Measurements from ENCODE around the gene SCAPER. TPM values are rescaled to one million over a fixed set of nuclear protein-coding genes. Genes with fewer than 3 reads are reported as not detected.

SCAPER gene
- total RNA-seq, 6 donors from 2014 or later, result 14.4 to 67.1 (median 27.6) TPM

DNA sequence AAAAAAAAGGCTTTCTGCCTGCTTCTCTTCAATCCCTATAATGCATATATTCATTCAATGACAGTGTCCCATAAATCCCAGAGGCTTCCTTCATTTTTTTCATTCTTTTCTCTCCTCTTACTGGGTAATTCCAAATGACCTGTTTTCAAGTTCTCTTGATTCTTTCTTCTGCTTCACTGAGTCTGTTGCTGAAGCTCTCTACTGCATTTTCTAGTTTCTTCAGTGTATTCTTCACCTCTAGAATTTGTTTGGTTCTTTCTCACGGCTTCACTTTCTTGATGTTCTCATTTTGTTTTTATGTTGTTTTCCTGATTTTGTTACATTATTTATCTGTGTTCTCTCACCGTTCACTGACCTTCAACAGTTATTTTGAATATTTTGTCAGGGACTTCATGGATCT, 141.6 kb downstream of the SCAPER start:
- 97 to 100% methylated on average over 2 of the region's 2 CpGs for WGBS, 2 donors
- H3K27me3 ChIP-seq, result no peaks in the 10 kb centered on the region
- DNase-seq (no peak), ATAC-seq (ENCODE audit: low FRiP score in 2 of 2) (no peak)
- H3K27ac ChIP-seq, result no peak overlapping the region
- TF ChIP-seq EP300 (IDR thresholded peaks at IDR 0.05), result no peak
- no peak for TF ChIP-seq POLR2A (IDR thresholded peaks at IDR 0.05)
- no peak for TF ChIP-seq CTCF (IDR thresholded peaks at IDR 0.05)
- TF ChIP-seq POLR2AphosphoS5 (IDR thresholded peaks at IDR 0.05), result no peak
- H3K9me3 ChIP-seq, result peaks cover 0 to 6% (median 0%) of the 10 kb centered on the region in 4 donors
- peaks cover 0 to 39% (median 18%) of the 10 kb centered on the region in 4 donors for H3K36me3 ChIP-seq
- H3K4me3 ChIP-seq, result no peak overlapping the region
- H3K4me1 ChIP-seq, result no peaks in the 10 kb centered on the region

- no peak for ATAC-seq (ENCODE audit: low FRiP score in 2 of 2)
- no peak for DNase-seq
- no peaks in the 10 kb centered on the region for H3K9me3 ChIP-seq
Observed at GRCh38 chr15:76756381-76756780, 148.8 kb downstream of the SCAPER start.

DNA sequence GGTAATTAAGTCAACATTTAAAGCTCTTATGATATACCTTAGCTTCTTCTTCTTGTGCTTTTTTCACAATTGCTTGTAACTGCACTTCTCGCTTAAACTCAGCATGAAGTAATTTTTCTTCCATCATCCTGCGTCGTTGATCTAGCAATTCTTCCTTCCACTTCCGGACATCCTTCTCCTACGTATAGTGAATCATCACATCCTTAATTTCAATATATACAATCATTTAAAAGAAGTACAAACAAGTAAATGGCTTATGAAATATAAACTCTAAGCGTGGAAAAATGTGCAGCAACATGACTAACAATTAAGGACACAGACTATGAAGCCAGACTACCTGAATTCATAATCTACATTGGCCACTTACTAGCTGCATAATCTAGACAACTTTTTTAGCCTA, 151.4 kb downstream of the SCAPER start:
- WGBS, 2 donors, result 78 to 81% methylated on average over 6 of the region's 6 CpGs
- DNase-seq, result no peak
- TF ChIP-seq EP300 (IDR thresholded peaks at IDR 0.05), result no peak
- TF ChIP-seq CTCF (IDR thresholded peaks at IDR 0.05), result no peak
- no peak for TF ChIP-seq POLR2A (IDR thresholded peaks at IDR 0.05)
- TF ChIP-seq POLR2AphosphoS5 (IDR thresholded peaks at IDR 0.05), result no peak
- ATAC-seq (ENCODE audit: low FRiP score in 2 of 2), result no peak
- Histone ChIP-seq H3K27ac (no peak overlapping the region), H3K4me1 (no peaks in the 10 kb centered on the region), H3K9me3 (no peaks in the 10 kb centered on the region), H3K4me3 (no peak overlapping the region), H3K27me3 (no peaks in the 10 kb centered on the region), H3K36me3 (no peaks in the 10 kb centered on the region)

More at GRCh38 chr15:76756381-76756780, 148.8 kb downstream of the SCAPER start:
- Histone ChIP-seq H3K4me3 (no peak overlapping the region), H3K4me1 (no peaks in the 10 kb centered on the region), H3K36me3 (peaks cover 0 to 11% (median 3%) of the 10 kb centered on the region in 4 donors), H3K27ac (no peak overlapping the region), H3K27me3 (no peaks in the 10 kb centered on the region)
- TF ChIP-seq POLR2AphosphoS5 (IDR thresholded peaks at IDR 0.05) (no peak), POLR2A (IDR thresholded peaks at IDR 0.05) (no peak), CTCF (IDR thresholded peaks at IDR 0.05) (no peak), EP300 (IDR thresholded peaks at IDR 0.05) (no peak)

- TF ChIP-seq POLR2A (IDR thresholded peaks at IDR 0.05), result no peak
- no peak for TF ChIP-seq EP300 (IDR thresholded peaks at IDR 0.05)
- TF ChIP-seq POLR2AphosphoS5 (IDR thresholded peaks at IDR 0.05), result no peak
- TF ChIP-seq CTCF (IDR thresholded peaks at IDR 0.05), result no peak
- no peak overlapping the region for H3K27ac ChIP-seq
- no peaks in the 10 kb centered on the region for H3K4me1 ChIP-seq
- no peak for ATAC-seq (ENCODE audit: low FRiP score in 2 of 2)
- no peaks in the 10 kb centered on the region for H3K9me3 ChIP-seq
- no peaks in the 10 kb centered on the region for H3K27me3 ChIP-seq
- DNase-seq, result no peak
- WGBS, 2 donors, result 92 to 93% methylated on average over 1 of the region's 1 CpG
- no peak overlapping the region for H3K4me3 ChIP-seq
- no peaks in the 10 kb centered on the region for H3K36me3 ChIP-seq
Observed at GRCh38 chr15:76753131-76753530, 152.0 kb downstream of the SCAPER start.

- TF ChIP-seq EP300 (IDR thresholded peaks at IDR 0.05) (no peak), POLR2A (IDR thresholded peaks at IDR 0.05) (no peak), CTCF (IDR thresholded peaks at IDR 0.05) (no peak), POLR2AphosphoS5 (IDR thresholded peaks at IDR 0.05) (no peak)
- Histone ChIP-seq H3K4me3 (no peak overlapping the region), H3K4me1 (no peaks in the 10 kb centered on the region), H3K36me3 (peaks cover 0 to 5% (median 0%) of the 10 kb centered on the region in 4 donors), H3K27ac (no peak overlapping the region), H3K27me3 (no peaks in the 10 kb centered on the region), H3K9me3 (no peaks in the 10 kb centered on the region)
- DNase-seq (no peak), ATAC-seq (ENCODE audit: low FRiP score in 2 of 2) (no peak)
Observed at GRCh38 chr15:76752549-76752948, 152.6 kb downstream of the SCAPER start.

Data from upper lobe of left lung (tissue), 6 donors.